A549 (cell line): ENCODE measurements around the gene RAPGEF6.

ENCODE experiments used
- CHD2 ChIP-seq: fragments of 150-350 bp; IDR thresholded peaks from 2 replicates; pipeline ENCODE4 v1.6.1; 2014; ENCODE audit warnings: low read length; ENCODE audit not compliant: partially characterized antibody
- POLR2A ChIP-seq: IDR thresholded peaks from 2 replicates; pipeline ENCODE4 v1.6.1; 2012; ENCODE audit warnings: mild to moderate bottlenecking, low read length
- TF ChIP-seq, protein P1 (sequence below): fragments of 150-350 bp; IDR thresholded peaks from 2 replicates; pipeline ENCODE4 v1.6.1; 2014; ENCODE audit warnings: low read depth, mild to moderate bottlenecking, low read length

DNA sequence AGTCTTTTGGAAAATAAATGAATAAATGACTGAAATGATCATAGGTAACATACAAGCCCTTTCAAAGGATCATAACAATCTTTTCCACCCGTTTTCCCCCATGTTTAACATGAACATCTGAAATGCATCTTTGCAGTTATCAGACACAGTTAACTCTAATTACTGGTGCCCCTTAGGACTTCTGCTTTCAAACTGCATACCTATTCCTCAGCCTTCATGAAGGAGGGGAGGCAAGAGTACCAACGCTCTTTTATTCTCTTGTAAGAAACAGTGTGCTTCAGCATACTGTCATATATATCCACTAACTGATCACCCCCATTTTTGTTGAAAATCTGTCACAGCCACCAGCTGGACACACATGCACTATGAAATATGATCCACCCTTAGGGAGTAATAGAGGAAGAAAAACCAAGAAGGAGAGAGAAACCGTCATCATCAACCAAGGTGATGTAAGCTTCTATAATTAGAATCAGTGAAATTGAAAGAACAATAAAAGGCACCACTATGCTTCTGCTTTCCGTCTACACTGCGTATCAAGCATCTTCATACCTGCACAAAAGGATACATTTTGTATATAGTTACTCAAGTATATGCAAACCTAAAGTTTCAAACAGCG is 98.7 kb downstream of the RAPGEF6 start:
- TF ChIP-seq POLR2A (no peak), CHD2 (no peak)
- TF ChIP-seq, protein P1, sequence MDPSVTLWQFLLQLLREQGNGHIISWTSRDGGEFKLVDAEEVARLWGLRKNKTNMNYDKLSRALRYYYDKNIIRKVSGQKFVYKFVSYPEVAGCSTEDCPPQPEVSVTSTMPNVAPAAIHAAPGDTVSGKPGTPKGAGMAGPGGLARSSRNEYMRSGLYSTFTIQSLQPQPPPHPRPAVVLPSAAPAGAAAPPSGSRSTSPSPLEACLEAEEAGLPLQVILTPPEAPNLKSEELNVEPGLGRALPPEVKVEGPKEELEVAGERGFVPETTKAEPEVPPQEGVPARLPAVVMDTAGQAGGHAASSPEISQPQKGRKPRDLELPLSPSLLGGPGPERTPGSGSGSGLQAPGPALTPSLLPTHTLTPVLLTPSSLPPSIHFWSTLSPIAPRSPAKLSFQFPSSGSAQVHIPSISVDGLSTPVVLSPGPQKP = no peak
